DMS53 treated with DMSO at 0.1 percent for 48 hours (cell line): Measurements from ENCODE around the gene SRGN.
"Not testable (repeated sequence)": the region's sequence is repeated elsewhere in the genome, so short reads cannot be mapped to it uniquely, and the experiment has no call there.

Experiments used
- DNase-seq: peaks from one replicate; lab custom pipeline; 2025; ENCODE audit not compliant: unreplicated experiment; lab: John Stamatoyannopoulos, UW

The SRGN gene

GRCh38 chr10:69125554-69125953, 37.7 kb downstream of the SRGN start:
- DNase-seq = no peak

- DNase-seq = no peak
These were observed 42.3 kb downstream of the SRGN start for GRCh38 chr10:69130251-69130650.

GRCh38 chr10:69139961-69140360, 52.1 kb downstream of the SRGN start:
- no peak for DNase-seq

- no peak for DNase-seq
These were observed 53.4 kb downstream of the SRGN start for GRCh38 chr10:69141304-69141703.

- DNase-seq = not testable (repeated sequence)
These were observed 54.2 kb downstream of the SRGN start for GRCh38 chr10:69142074-69142473.

GRCh38 chr10:69142983-69143382, 55.1 kb downstream of the SRGN start:
- DNase-seq = no peak

- DNase-seq = no peak
These were observed 57.4 kb downstream of the SRGN start for GRCh38 chr10:69145329-69145728.

- DNase-seq = no peak
These were observed 58.0 kb downstream of the SRGN start for GRCh38 chr10:69145864-69146263.

GRCh38 chr10:69146759-69147158, 58.9 kb downstream of the SRGN start:
- DNase-seq = no peak

GRCh38 chr10:69151984-69152383, 64.1 kb downstream of the SRGN start:
- DNase-seq = no peak

- no peak for DNase-seq
These were observed 65.3 kb downstream of the SRGN start for GRCh38 chr10:69153227-69153626.
